Measurements from ENCODE around the gene ZNF787.
"Not testable (repeated sequence)": the region's sequence is repeated elsewhere in the genome, so short reads cannot be mapped to it uniquely, and the experiment has no call there.

Gene ZNF787

DNA sequence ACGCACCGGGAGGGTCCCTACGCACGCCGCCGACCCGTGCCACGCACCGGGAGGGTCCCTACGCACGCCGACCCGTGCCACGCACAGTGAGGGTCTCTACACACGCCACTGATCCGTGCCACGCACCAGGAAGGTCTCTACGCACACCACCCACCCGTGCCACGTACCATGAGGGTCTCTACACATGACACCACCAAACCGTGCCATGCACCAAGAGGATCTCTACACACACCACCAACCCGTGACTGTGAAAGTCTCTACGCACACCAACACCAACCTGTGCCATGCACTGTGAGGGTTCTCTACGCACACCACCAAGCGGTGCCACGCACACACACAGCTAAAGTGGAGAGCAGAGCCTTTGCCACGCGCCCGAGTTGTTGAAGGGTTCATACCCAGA, 16.7 kb downstream of the ZNF787 start:
- Histone ChIP-seq H3K36me3 (ENCODE audit: insufficient read depth, low read length) (peaks cover 50% of the 10 kb centered on the region), H2AFZ (ENCODE audit: low read depth, low read length) (no peak overlapping the region), H3K27me3 (ENCODE audit: insufficient read depth, low read length) (no peaks in the 10 kb centered on the region), H3K4me1 (ENCODE audit: insufficient read depth, low read length) (no peaks in the 10 kb centered on the region), H3K9me3 (ENCODE audit: low read length) (peaks cover 44% of the 10 kb centered on the region), H3K4me3 (ENCODE audit: low read length) (no peak overlapping the region)

DNA sequence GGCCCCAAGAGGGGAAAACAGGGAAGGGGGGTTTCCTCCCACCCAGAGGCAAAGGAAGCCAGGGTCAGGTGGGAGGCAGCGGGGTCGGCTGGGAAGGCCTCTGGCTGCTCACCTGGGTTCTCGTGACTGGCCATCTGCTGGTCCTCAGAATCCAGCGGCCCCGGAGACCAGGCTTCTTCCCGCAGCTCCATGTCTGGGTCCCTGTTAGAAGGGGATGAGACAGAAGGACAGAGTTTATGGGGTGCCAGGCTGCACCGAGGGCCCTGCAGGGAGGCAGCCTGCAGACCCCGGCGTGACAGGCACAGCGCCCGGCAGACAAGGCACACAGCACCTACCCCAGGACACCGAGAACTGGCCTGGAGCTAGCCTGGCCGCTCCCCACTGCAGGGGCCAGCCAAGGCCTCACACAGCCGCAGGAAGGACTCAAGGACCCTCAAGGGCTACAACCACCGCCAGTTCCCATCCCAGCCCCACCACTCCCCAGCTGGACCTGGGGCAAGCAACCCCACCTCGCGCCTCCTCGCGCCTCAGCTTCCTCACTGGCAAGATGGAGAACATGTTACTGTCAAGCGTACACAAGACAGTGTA, 18.0 kb downstream of the ZNF787 start:
- no peak overlapping the region for H3K4me3 ChIP-seq (ENCODE audit: low read length)
- H3K27me3 ChIP-seq (ENCODE audit: insufficient read depth, low read length): no peaks in the 10 kb centered on the region
- no peaks in the 10 kb centered on the region for H3K4me1 ChIP-seq (ENCODE audit: insufficient read depth, low read length)
- H2AFZ ChIP-seq (ENCODE audit: low read depth, low read length): no peak overlapping the region
- peaks cover 60% of the 10 kb centered on the region for H3K36me3 ChIP-seq (ENCODE audit: insufficient read depth, low read length)
- H3K9me3 ChIP-seq (ENCODE audit: low read length): peaks cover 53% of the 10 kb centered on the region

DNA sequence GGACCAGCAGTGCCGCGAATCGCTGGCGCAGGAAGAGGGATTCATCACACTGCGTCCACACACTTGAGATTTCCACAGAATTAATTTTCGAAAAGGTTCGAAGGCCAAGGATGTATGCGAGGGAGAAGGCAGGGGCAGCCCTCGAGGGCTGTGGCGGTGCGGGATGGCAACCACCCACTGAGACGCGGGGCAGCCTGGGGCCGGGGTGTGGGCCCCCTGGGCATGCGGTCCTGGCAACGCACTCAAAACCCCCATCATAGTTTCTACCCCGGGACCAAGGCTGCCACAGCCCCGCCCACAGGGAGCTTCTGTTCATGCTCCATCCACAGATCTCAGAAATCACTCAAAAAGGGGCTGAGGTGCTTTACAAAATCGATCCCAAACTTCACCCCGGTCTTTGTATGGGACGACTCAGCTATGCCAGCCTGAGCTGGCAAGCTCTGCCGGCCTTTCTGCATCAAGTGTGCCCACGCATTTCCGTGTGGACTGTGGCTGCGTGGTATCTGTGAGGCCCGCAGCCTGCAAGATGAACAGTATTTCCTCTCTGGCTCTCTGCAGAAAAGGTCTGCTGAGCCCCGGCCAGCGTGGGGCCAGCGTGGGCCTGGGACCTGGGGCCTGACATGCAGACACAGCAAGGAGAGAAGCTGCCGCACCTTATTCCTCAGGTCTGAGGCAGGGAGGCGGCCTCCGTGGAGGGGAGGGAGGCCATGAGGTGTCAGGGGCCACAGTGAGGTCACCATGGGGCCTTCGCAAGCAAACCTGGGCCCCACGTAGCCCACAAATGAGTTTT, 19.2 kb downstream of the ZNF787 start:
- H3K9me3 ChIP-seq (ENCODE audit: low read length): peaks cover 65% of the 10 kb centered on the region
- H2AFZ ChIP-seq (ENCODE audit: low read depth, low read length): no peak overlapping the region
- no peak overlapping the region for H3K4me3 ChIP-seq (ENCODE audit: low read length)
- no peaks in the 10 kb centered on the region for H3K4me1 ChIP-seq (ENCODE audit: insufficient read depth, low read length)
- H3K27me3 ChIP-seq (ENCODE audit: insufficient read depth, low read length): no peaks in the 10 kb centered on the region
- H3K36me3 ChIP-seq (ENCODE audit: insufficient read depth, low read length): peaks cover 67% of the 10 kb centered on the region

DNA sequence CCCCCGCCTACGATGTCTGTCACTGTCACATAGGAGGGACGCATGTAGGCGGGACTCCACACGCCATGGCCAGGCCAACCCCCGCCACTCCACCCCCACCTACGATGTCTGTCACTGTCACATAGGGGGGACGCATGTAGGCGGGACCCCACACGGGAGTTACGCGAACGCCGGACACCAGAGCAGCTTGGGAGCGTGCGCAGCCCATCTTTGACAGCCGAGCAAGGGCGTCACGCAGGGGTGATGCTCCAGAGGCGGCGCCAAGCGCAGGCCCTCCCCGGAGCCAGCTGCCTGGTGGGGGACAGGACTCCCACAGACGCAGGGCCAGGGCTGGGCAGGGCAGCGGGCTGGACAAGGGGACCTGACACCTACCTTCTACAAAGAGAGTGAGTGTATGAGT, 20.0 kb downstream of the ZNF787 start:
- no peak overlapping the region for H2AFZ ChIP-seq (ENCODE audit: low read depth, low read length)
- H3K4me1 ChIP-seq (ENCODE audit: insufficient read depth, low read length): no peaks in the 10 kb centered on the region
- H3K27me3 ChIP-seq (ENCODE audit: insufficient read depth, low read length): no peaks in the 10 kb centered on the region
- peaks cover 66% of the 10 kb centered on the region for H3K9me3 ChIP-seq (ENCODE audit: low read length)
- H3K4me3 ChIP-seq (ENCODE audit: low read length): no peak overlapping the region
- peaks cover 64% of the 10 kb centered on the region for H3K36me3 ChIP-seq (ENCODE audit: insufficient read depth, low read length)

- no peak overlapping the region for H2AFZ ChIP-seq (ENCODE audit: low read depth, low read length)
- H3K27me3 ChIP-seq (ENCODE audit: insufficient read depth, low read length): no peaks in the 10 kb centered on the region
- peaks cover 74% of the 10 kb centered on the region for H3K36me3 ChIP-seq (ENCODE audit: insufficient read depth, low read length)
- H3K4me1 ChIP-seq (ENCODE audit: insufficient read depth, low read length): no peaks in the 10 kb centered on the region
- no peak overlapping the region for H3K4me3 ChIP-seq (ENCODE audit: low read length)
- peaks cover 71% of the 10 kb centered on the region for H3K9me3 ChIP-seq (ENCODE audit: low read length)
These were observed 21.2 kb downstream of the ZNF787 start for GRCh38 chr19:56099638-56100539.

DNA sequence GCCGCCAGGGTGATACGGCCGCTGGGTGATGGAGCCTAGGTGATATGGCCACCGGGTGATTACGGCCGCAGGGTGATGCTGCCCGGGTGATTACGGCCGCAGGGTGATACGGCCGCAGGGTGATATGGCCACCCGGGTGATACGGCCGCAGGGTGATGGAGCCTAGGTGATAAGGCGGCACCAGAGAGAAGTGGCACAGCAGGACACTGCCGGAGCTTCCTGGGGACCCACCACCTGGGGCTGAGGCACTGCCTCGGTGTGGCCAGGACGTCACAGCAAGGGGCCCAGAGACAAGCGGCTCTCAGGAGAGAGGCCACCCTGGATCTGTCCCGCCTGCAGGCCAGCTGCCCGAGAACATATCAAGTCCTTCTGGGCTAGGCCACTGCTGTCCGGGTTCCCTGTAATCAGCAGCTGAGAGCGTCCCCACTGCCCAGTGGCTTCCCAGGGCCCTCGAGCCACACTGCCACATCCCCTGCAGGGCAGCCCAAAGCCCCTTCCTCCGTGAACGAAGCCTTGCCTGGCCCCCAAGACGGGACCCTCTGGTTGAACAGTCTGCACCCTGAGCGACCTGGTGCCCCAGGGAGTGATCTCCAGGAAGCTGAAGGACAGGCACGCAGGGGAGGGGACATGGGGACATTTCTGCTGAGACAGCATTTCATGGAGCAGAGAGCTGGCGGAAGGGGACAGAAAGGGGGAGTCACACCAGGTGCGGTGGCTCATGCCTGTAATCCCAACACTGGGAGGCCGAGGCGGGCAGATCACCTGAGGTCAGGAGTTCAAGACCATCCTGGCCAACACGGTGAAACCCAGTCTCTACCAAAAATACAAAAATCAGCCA, 22.1 kb downstream of the ZNF787 start:
- Histone ChIP-seq H2AFZ (ENCODE audit: low read depth, low read length) (no peak overlapping the region), H3K36me3 (ENCODE audit: insufficient read depth, low read length) (peaks cover 78% of the 10 kb centered on the region), H3K9me3 (ENCODE audit: low read length) (peaks cover 71% of the 10 kb centered on the region), H3K4me3 (ENCODE audit: low read length) (no peak overlapping the region), H3K27me3 (ENCODE audit: insufficient read depth, low read length) (no peaks in the 10 kb centered on the region), H3K4me1 (ENCODE audit: insufficient read depth, low read length) (no peaks in the 10 kb centered on the region)

DNA sequence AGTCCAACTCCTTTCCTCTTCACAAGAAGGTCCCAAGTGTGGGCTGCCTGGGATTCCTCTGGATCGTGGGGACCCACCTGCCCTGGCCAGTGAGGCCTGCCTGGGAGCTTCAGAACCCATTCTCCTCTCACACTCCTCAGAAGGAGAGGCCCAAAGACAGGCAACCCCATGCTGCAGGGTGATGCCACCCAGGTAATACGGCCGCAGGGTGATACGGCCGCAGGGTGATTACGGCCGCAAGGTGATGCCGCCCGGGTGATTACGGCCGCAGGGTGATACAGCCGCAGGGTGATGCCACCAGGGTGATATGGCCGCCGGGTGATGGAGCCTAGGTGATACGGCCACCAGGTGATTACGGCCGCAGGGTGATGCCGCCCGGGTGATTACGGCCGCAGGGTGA, 22.9 kb downstream of the ZNF787 start:
- not testable (repeated sequence) for H2AFZ ChIP-seq (ENCODE audit: low read depth, low read length); H3K4me3 ChIP-seq (ENCODE audit: low read length); H3K27me3 ChIP-seq (ENCODE audit: insufficient read depth, low read length); H3K4me1 ChIP-seq (ENCODE audit: insufficient read depth, low read length)
- H3K9me3 ChIP-seq (ENCODE audit: low read length): peaks cover 72% of the 10 kb centered on the region
- H3K36me3 ChIP-seq (ENCODE audit: insufficient read depth, low read length): peaks cover 81% of the 10 kb centered on the region

- no peak overlapping the region for H2AFZ ChIP-seq (ENCODE audit: low read depth, low read length)
- peaks cover 74% of the 10 kb centered on the region for H3K9me3 ChIP-seq (ENCODE audit: low read length)
- peaks cover 80% of the 10 kb centered on the region for H3K36me3 ChIP-seq (ENCODE audit: insufficient read depth, low read length)
- H3K27me3 ChIP-seq (ENCODE audit: insufficient read depth, low read length): no peaks in the 10 kb centered on the region
- H3K4me1 ChIP-seq (ENCODE audit: insufficient read depth, low read length): no peaks in the 10 kb centered on the region
- H3K4me3 ChIP-seq (ENCODE audit: low read length): no peak overlapping the region
These were observed 23.3 kb downstream of the ZNF787 start for GRCh38 chr19:56097776-56098175.

DNA sequence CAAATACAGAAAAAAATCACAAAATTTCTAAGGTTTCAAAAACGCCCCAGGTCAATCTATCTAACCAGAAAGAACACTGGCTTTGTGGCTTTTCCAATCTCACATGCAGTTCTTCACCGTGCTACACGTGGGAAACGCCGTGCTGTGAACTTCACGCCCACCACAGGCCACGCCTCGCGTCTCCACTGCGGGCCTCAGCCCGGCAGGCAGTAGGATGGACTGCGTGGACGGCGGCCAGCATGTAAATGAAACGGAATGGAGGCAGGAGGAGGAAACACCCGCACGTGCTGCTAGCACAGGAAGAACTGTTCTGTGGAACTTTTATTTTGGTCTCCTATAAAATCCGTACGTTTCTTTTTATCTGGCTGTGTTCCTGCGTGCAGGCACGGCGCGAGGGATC, 23.8 kb downstream of the ZNF787 start:
- Histone ChIP-seq H3K27me3 (ENCODE audit: insufficient read depth, low read length) (no peaks in the 10 kb centered on the region), H3K9me3 (ENCODE audit: low read length) (peaks cover 77% of the 10 kb centered on the region), H3K4me1 (ENCODE audit: insufficient read depth, low read length) (no peaks in the 10 kb centered on the region), H3K36me3 (ENCODE audit: insufficient read depth, low read length) (peaks cover 75% of the 10 kb centered on the region), H3K4me3 (ENCODE audit: low read length) (no peak overlapping the region), H2AFZ (ENCODE audit: low read depth, low read length) (no peak overlapping the region)

DNA sequence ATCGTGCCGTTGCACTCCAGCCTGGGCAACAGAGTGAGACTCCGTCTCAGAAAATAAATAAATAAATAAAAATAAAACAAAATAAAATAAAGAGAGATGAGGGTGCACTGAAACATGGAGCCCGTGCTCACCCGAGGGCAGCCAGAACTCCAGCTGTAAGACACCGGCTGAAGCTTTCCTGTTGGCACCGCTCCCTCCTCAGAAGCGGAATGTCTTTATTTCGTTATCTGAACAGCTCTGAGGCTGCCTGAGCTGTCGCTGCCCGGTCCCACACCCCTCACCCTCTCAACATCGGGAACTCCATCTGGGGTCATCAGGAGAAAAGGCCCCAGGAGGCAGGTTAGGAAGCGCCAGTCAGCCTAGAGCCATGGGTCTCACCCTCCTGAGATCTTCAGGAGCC, 24.4 kb downstream of the ZNF787 start:
- Histone ChIP-seq H3K4me3 (ENCODE audit: low read length) (no peak overlapping the region), H2AFZ (ENCODE audit: low read depth, low read length) (no peak overlapping the region), H3K9me3 (ENCODE audit: low read length) (peaks cover 77% of the 10 kb centered on the region), H3K36me3 (ENCODE audit: insufficient read depth, low read length) (peaks cover 69% of the 10 kb centered on the region), H3K27me3 (ENCODE audit: insufficient read depth, low read length) (no peaks in the 10 kb centered on the region), H3K4me1 (ENCODE audit: insufficient read depth, low read length) (no peaks in the 10 kb centered on the region)

- Histone ChIP-seq H3K9me3 (ENCODE audit: low read length) (peaks cover 73% of the 10 kb centered on the region), H3K36me3 (ENCODE audit: insufficient read depth, low read length) (peaks cover 65% of the 10 kb centered on the region), H3K4me1 (ENCODE audit: insufficient read depth, low read length) (no peaks in the 10 kb centered on the region), H3K27me3 (ENCODE audit: insufficient read depth, low read length) (no peaks in the 10 kb centered on the region), H3K4me3 (ENCODE audit: low read length) (no peak overlapping the region), H2AFZ (ENCODE audit: low read depth, low read length) (no peak overlapping the region)
These were observed 26.6 kb downstream of the ZNF787 start for GRCh38 chr19:56094449-56094848.

- Histone ChIP-seq H3K4me1 (ENCODE audit: insufficient read depth, low read length) (no peaks in the 10 kb centered on the region), H3K9me3 (ENCODE audit: low read length) (peaks cover 66% of the 10 kb centered on the region)
These were observed 28.1 kb downstream of the ZNF787 start for GRCh38 chr19:56092685-56093631.

More at GRCh38 chr19:56092685-56093631, 28.1 kb downstream of the ZNF787 start:
- Histone ChIP-seq H3K4me3 (ENCODE audit: low read length) (no peak overlapping the region), H3K36me3 (ENCODE audit: insufficient read depth, low read length) (peaks cover 62% of the 10 kb centered on the region), H2AFZ (ENCODE audit: low read depth, low read length) (no peak overlapping the region), H3K27me3 (ENCODE audit: insufficient read depth, low read length) (no peaks in the 10 kb centered on the region)
